Muscle of leg (tissue), 11 donors: ENCODE data around the gene INHBC. TPM values are rescaled to one million over a fixed set of nuclear protein-coding genes. Genes with fewer than 3 reads are reported as not detected.

ENCODE experiments used
- DNase-seq: peaks from one replicate; pipeline ENCODE4 v3.0.0; 2013
- H3K27ac ChIP-seq: one replicate; pipeline ENCODE4 v1.5.1; 2013; ENCODE audit warnings: mild to moderate bottlenecking, low read length, control low read depth
- H3K27me3 ChIP-seq: one replicate; pipeline ENCODE4 v1.6.1; 2013; ENCODE audit warnings: low read length; ENCODE audit not compliant: control insufficient read depth, insufficient read depth
- H3K36me3 ChIP-seq: one replicate; pipeline ENCODE4 v1.6.1; 2013; ENCODE audit warnings: low read length; ENCODE audit not compliant: control insufficient read depth, insufficient read depth
- H3K4me1 ChIP-seq: one replicate; pipeline ENCODE4 v1.6.1; 2013; ENCODE audit warnings: low read length; ENCODE audit not compliant: control insufficient read depth, insufficient read depth
- H3K4me3 ChIP-seq: one replicate; pipeline ENCODE4 v1.5.1; 2013; ENCODE audit warnings: low read length, control low read depth
- H3K9me3 ChIP-seq: replicated peaks from 2 replicates; pipeline ENCODE4 v1.6.1; 2013; ENCODE audit warnings: low read depth, low read length; ENCODE audit not compliant: control insufficient read depth
- WGBS: methylation state at CpG from one replicate; pipeline ENCODE4 v1.1.5; 2013; ENCODE audit warnings: missing lambda C conversion rate; ENCODE audit not compliant: insufficient coverage; 5-methylcytosine and 5-hydroxymethylcytosine counted together
- polyA plus RNA-seq, 8 donors: library from polyadenylated mRNA; unstranded; fragments of 120-200 nt; gene quantifications; one replicate each; pipeline versions ENCODE4 v1.2.1 to v1.2.3, GENCODE V29; 2013; ENCODE audit warnings: inconsistent platforms in 1 of 8, low replicate concordance in 1 of 8; ENCODE audit not compliant: insufficient read length in 8 of 8, insufficient read depth in 1 of 8
- total RNA-seq: library from RNA; stranded (reverse); fragments of 120-200 nt; gene quantifications from one replicate; pipeline ENCODE4 v1.2.4, GENCODE V29; 2013

The INHBC gene
- total and polyA plus RNA-seq, 9 donors, result 0.07 to 0.19 (median 0.12) TPM; not detected in 2

DNA sequence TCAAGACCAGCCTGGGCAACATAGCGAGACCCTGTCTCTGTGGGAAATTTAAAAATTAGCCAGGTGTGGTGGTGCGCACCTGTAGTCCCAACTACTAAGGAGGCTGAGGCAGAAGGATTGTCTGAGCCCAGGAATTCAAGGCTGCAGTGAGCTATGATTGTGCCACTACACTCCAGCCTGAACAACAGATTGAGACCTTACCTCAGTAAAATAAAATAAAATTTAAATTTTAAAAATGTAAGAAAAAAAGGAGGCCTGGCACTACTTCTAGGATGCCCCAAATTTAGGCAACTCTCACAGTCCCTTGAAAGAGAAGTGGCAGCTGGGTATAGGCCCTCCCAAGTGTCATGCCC, 19.6 kb downstream of the INHBC start:
- peak overlapping the region; percentile 55 for H3K27ac ChIP-seq
- DNase-seq, result no peak
- H3K36me3 ChIP-seq, result no peaks in the 10 kb centered on the region
- no peak overlapping the region for H3K4me3 ChIP-seq
- WGBS, result 100% methylated on average over 1 of the region's 2 CpGs
- no peaks in the 10 kb centered on the region for H3K9me3 ChIP-seq
- H3K4me1 ChIP-seq, result peaks cover 54% of the 10 kb centered on the region
- H3K27me3 ChIP-seq, result no peaks in the 10 kb centered on the region

- DNase-seq, result peak; percentile 69
- no peaks in the 10 kb centered on the region for H3K9me3 ChIP-seq
- H3K27ac ChIP-seq, result peak within 1 kb of the TSS; percentile 60
- 28% methylated on average over 9 of the region's 10 CpGs for WGBS
- H3K4me1 ChIP-seq, result peaks cover 54% of the 10 kb centered on the region
- no peaks in the 10 kb centered on the region for H3K36me3 ChIP-seq
- no peak within 1 kb of the TSS for H3K4me3 ChIP-seq
- H3K27me3 ChIP-seq, result no peaks in the 10 kb centered on the region
Measured at GRCh38 chr12:57454566-57455373, 20.2 kb downstream of the INHBC start, which contains the start of gene INHBE. TSS of gene INHBE (plus strand) at chr12:57455307. CDS start at chr12:57455537, 230 bp downstream.

- Histone ChIP-seq H3K36me3 (no peaks in the 10 kb centered on the region), H3K9me3 (no peaks in the 10 kb centered on the region), H3K4me3 (no peak overlapping the region), H3K27me3 (peaks cover 4% of the 10 kb centered on the region), H3K4me1 (peaks cover 56% of the 10 kb centered on the region), H3K27ac (peak overlapping the region; percentile 57)
- WGBS, result 47% methylated on average over 5 of the region's 10 CpGs
- no peak for DNase-seq
Measured at GRCh38 chr12:57455374-57456144, 21.0 kb downstream of the INHBC start.

- H3K27ac ChIP-seq, result peak overlapping the region; percentile 57
- H3K4me1 ChIP-seq, result peaks cover 57% of the 10 kb centered on the region
- H3K9me3 ChIP-seq, result no peaks in the 10 kb centered on the region
- H3K27me3 ChIP-seq, result peaks cover 11% of the 10 kb centered on the region
- H3K4me3 ChIP-seq, result no peak overlapping the region
- no peaks in the 10 kb centered on the region for H3K36me3 ChIP-seq
- 46% methylated on average over 12 of the region's 15 CpGs for WGBS
- DNase-seq, result no peak
Measured at GRCh38 chr12:57456145-57456700, 21.6 kb downstream of the INHBC start.

DNA sequence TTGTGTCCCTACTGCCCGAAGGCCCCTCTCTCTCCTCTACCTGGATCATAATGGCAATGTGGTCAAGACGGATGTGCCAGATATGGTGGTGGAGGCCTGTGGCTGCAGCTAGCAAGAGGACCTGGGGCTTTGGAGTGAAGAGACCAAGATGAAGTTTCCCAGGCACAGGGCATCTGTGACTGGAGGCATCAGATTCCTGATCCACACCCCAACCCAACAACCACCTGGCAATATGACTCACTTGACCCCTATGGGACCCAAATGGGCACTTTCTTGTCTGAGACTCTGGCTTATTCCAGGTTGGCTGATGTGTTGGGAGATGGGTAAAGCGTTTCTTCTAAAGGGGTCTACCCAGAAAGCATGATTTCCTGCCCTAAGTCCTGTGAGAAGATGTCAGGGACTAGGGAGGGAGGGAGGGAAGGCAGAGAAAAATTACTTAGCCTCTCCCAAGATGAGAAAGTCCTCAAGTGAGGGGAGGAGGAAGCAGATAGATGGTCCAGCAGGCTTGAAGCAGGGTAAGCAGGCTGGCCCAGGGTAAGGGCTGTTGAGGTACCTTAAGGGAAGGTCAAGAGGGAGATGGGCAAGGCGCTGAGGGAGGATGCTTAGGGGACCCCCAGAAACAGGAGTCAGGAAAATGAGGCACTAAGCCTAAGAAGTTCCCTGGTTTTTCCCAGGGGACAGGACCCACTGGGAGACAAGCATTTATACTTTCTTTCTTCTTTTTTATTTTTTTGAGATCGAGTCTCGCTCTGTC, 22.3 kb downstream of the INHBC start:
- Histone ChIP-seq H3K4me3 (no peak overlapping the region), H3K9me3 (no peaks in the 10 kb centered on the region), H3K27ac (no peak overlapping the region), H3K4me1 (peaks cover 58% of the 10 kb centered on the region), H3K36me3 (no peaks in the 10 kb centered on the region), H3K27me3 (peaks cover 17% of the 10 kb centered on the region)
- DNase-seq, result no peak
- WGBS, result 95% methylated on average over 3 of the region's 6 CpGs

DNA sequence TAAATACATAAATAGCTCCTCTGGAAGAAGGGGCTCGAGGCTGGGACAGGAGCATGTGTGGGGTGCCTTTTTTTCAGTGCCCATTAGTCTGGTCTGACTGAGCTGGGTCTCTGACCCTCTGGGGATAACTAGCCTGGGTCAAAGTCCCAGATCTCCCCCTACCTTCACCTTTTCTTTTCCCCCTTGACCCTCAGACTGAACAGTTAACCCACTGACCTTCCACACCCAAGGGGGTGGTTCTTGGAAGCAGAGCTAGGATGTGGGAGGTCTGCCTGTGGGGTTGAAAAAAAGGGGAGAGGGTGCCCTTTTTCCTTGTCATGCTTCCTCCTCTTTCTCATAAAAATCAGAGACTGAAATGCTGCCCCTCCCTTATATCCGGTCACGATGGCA, 24.1 kb downstream of the INHBC start:
- Histone ChIP-seq H3K27me3 (peaks cover 20% of the 10 kb centered on the region), H3K27ac (peak overlapping the region; percentile 89), H3K4me3 (peak overlapping the region; percentile 62), H3K9me3 (no peaks in the 10 kb centered on the region), H3K36me3 (peaks cover 2% of the 10 kb centered on the region), H3K4me1 (peaks cover 61% of the 10 kb centered on the region)
- WGBS, result 0% methylated on average over 2 of the region's 3 CpGs
- DNase-seq, result no peak

GRCh38 chr12:57459055-57459749, 24.6 kb downstream of the INHBC start:
- Histone ChIP-seq H3K27ac (peak overlapping the region; percentile 89), H3K36me3 (peaks cover 2% of the 10 kb centered on the region), H3K9me3 (no peaks in the 10 kb centered on the region), H3K4me1 (peaks cover 65% of the 10 kb centered on the region), H3K4me3 (peak overlapping the region; percentile 62), H3K27me3 (peaks cover 20% of the 10 kb centered on the region)
- DNase-seq, result peak; percentile 98
- WGBS, result 0% methylated on average over 14 of the region's 24 CpGs

GRCh38 chr12:57459750-57460467, 25.3 kb downstream of the INHBC start, which contains the start of gene GLI1:
TSS of gene GLI1 (plus strand) at chr12:57459785. CDS start at chr12:57463692, 3,907 bp downstream.
- H3K4me1 ChIP-seq, result peaks cover 59% of the 10 kb centered on the region
- H3K36me3 ChIP-seq, result peaks cover 2% of the 10 kb centered on the region
- peak within 1 kb of the TSS; percentile 89 for H3K27ac ChIP-seq
- peaks cover 20% of the 10 kb centered on the region for H3K27me3 ChIP-seq
- no peaks in the 10 kb centered on the region for H3K9me3 ChIP-seq
- DNase-seq, result peak; percentile 51
- H3K4me3 ChIP-seq, result peak within 1 kb of the TSS; percentile 62
- WGBS, result 0% methylated on average over 5 of the region's 36 CpGs

DNA sequence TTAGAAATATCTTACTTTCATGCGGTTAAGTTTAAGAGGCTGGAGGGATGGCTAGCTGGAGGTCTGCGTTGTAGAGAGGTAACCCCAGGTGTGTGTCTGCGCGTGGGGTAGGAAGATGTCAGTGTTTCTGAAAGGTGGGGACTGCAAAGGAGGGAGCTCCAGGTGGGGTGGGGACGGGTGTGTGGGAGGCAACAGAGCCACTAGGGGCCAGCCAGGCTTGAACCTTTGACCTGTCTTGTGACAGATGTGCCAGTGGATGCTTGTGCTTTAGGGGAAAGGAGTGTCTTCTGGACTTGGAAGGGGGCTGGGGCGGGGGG, 25.8 kb downstream of the INHBC start:
- H3K9me3 ChIP-seq, result no peaks in the 10 kb centered on the region
- H3K4me3 ChIP-seq, result peak overlapping the region; percentile 62
- peaks cover 22% of the 10 kb centered on the region for H3K27me3 ChIP-seq
- peaks cover 6% of the 10 kb centered on the region for H3K36me3 ChIP-seq
- 0% methylated on average over 6 of the region's 6 CpGs for WGBS
- peak; percentile 28 for DNase-seq
- peaks cover 53% of the 10 kb centered on the region for H3K4me1 ChIP-seq
- peak overlapping the region; percentile 64 for H3K27ac ChIP-seq
